GM21381 (cell line): ENCODE data around the gene INCA1.

ENCODE experiments used
- ATAC-seq: cut with Tn5 transposase; IDR thresholded peaks from one replicate; pipeline ENCODE4 v1.9.1; 2021; ENCODE audit warnings: mild to moderate bottlenecking, moderate library complexity; ENCODE audit not compliant: unreplicated experiment

INCA1 gene

DNA sequence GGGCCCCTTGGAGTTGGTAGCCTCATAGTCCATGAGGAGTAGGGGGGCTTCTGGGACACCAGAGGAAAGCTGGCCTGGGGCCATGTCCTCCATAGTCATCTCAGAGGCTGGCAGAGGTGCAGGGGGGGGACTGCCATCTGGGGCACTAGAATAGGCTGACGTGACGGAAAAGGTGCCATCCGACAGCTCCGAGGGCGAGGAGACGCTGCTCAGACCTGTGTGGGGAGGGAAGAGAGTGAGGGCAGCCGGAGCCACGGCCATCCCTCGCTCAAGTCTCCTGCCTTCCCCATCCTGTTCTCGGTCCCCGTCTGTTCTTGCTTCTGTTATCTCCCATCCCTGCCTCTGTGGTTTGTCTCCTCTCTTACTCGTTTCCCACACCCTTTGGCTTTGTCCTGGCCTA lies 25.0 kb downstream of the INCA1 start:
- ATAC-seq: no peak

DNA sequence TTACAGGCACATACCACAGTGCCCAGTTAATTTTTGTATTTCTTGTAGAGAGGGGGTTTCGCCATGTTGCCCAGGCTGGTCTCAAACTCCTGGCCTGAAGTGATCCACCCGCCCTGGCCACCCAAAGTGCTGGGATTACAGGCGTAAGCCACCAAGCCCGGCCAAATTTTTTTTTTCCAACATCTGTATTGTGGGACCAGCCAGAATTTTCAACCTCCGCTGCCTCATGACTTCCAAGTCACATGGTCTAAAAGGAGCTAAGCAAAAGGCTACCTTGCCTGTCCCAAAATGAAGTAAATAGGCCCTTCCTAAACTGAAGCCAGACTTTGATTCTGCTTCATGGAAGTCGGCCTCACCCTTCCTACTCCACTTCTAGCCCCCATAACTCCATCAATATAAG lies 25.5 kb downstream of the INCA1 start:
- no peak for ATAC-seq

DNA sequence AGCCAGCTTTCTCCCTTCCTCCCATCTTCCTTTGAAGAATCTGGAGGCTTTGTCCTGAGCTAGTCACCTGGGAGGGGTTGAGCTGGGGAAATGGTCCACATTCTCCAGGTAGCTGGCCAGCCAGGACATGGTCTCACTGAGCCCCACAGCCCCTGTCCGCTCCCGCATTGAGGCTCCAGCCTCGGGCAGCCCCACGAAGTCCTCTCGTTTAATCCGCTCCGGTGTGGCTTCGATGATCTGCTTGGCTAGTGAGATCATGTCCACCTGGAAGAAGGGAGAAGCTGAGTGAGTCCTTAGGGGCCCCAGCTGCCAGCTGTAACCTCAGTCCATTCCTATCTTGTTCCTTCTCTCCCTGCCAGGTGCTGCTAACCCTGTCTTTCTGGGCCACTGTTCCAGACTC lies 27.0 kb downstream of the INCA1 start:
- ATAC-seq: no peak

DNA sequence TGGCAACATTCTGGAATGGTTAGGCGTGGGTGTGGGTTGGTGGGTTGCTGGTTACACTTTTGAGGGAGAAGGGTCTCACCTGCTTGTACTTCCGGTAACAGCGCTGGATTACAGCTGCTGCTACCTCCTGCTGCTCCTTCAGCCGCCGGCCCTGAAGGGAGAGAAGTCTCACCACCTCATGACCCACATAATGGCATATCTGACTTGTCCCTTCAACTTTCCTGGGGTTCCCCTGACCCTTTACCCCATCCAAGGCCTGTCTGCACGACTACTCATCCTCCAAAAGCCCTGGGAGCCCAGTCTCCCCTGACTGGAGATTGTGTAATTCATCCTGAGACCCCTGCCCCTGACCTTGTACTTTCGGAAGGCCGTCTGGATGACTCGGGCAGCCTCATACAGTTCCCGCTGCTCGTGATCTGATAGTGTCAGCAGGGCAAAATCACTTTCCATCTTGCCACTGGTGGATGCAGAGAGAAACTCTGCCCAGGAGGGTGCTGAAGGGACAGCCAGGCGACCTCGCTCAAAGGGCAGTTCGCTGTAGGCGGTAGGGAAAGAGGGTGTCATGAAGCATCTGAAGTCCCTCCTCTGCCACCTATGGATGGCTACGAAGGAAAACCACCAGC lies 27.7 kb downstream of the INCA1 start:
- no peak for ATAC-seq

DNA sequence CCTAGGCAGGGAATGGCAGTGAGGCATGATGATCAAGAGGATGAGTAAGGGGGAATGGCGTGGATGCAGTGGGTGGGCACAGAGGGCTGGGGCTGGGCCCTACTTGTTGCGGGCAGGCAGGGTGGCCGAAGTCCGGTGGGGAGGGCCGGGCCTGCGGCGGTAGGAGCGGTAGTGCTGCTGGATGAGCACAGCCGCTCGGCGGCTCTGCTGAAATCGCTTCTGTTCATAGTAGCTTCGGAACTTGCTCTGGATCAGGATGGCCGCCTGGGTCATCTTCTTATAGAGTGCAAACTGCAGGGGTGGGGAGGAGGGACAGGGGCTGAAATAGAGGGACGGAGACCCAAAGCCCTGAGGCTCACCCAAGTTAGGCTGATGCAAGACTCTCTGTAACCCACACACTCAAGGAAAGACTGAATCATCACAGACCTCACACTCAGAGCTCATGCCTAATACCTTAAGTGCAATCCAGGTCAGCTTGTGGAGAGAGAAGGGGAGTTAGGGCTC lies 28.2 kb downstream of the INCA1 start:
- ATAC-seq: no peak

DNA sequence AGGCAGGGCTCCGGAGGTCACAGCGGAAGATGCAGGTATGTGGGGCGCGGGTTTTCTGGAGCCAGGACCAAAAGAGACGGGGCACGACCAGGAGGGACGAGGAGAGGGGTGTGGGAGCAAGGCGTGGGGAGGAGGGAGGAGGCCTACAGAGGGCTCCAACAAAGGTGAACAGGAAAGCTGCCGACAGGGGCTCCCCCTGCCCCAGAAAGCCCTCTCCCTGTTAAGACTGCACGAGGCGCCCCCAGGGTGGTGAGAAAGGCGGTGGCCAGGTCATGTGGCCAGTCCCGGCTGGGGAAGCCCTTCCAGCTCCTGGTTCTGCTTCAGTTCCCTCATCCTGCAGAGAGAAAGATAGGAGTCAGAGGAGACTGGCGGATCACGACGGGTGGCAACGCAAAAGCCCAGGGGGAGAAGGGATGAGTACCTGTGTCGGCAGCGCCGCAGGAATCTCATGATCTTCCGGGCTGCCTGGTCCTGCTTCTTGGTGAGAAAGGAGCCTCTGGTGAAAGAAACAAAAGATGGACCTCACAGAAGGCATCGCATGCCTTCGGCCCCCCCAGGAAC lies 28.8 kb downstream of the INCA1 start:
- no peak for ATAC-seq

DNA sequence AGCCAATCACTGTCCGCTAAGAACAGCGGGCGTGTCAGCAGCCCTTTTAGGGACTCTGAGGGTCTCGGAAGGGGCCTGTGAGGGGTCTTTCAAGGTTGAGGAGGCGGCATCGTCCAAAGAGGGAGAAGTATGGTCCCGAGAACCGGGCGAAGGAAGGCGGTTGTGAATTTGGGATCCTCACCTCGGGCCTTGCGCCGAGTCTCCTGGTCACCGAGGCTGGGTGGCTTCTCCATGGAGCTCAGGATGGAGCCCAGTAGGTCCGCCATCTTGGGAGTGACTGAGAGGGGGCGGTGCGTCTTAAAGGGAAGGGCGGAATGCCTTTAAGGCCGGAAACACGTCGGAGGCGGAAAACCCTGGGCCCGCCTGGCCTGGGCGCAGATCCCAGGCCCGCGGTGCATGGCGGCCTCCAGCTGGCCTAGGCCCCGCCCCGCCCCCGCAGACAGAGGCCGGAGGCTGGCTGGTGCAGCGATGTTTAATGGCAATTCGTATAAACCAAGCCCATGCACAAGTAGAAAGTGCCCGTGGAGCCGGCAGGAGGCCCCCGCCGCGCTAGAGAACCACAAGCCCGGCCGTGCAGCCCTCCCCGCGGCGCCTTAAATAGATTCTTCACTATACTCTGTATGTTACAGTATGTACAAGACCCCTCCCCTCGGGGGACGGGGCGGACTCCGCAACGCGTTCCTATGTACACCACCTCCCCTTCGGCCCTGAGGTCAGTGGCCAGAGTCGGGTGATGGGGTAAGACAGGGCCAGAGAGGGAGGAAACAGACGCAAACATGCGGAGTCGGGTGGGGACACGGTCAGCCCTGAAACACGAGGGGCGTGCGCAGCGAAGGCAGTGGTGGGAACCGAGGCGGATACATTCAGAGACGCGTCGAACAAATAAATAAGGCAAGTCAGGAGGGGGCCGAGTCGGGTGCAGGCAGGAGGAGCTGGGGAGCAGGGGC lies 29.5 kb downstream of the INCA1 start, which contains the start of gene SPAG7:
SPAG7 (minus strand) TSS at position 279 of the 947 bp plus-strand sequence; CDS start at position 266, 13 bp downstream.
- peak; percentile 61 for ATAC-seq

DNA sequence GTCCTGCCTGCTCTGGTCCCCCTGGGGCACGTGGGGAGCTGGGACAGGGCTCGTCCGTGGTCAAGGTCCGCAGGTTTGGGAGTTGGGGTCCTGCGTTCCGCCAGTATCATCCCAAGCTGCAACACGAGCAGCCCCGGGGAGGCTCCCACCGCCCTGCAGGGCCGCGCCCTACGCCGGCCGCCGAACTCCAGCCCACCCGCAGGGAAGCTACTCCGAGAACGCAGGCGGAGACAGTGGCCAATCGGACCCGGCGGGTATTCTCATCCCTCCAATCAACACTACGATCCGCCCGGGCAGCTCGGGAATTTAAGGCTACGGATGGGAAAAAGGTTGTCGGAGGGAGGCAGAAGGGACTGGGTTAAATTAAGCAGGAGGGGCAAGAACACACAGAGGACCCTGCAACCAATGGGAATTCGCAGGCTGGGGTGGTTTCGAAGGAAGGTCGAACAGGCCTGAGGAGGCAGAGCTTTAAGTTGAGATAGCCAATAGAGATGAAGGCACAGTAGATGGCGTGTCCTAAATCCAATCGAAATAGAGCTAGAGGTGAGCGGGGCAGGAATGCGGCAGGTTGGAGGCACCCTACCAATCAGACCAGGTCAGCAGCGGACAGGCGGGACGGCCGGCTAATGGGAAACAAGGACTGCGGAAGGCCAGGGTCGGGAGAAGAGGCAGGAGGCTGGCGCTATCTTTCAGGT lies 30.3 kb downstream of the INCA1 start:
- peak; percentile 73 for ATAC-seq

DNA sequence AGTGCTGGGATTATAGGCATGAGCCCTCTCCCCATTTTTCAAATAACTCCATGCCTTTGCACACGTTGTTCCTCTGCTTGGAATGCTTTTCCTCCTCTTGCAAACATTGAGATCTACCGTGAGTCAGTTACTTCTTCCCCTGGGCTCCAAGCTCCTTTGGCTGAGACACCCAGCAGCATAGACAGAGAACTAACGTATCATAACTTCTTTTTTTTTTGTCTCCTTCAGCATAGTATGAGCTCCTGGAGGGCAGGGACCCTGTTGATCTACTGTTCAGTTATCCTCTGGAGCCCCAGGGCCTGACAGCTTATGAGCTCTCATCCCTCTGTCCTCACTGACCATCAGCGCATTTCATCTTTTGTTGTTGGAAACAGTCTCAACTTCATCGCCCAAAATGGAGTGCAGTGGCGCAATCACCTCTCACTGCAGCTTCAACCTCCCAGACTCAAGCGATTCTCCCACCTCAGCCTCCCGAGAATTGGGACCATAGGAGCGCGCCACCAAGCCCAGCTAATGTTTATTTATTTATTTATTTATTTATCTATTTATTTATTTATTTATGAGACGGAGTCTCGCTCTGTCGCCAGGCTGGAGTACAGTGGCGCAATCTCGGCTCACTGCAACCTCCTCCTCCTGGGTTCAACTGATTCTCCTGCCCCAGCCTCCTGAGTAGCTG lies 31.9 kb downstream of the INCA1 start:
- no peak for ATAC-seq

DNA sequence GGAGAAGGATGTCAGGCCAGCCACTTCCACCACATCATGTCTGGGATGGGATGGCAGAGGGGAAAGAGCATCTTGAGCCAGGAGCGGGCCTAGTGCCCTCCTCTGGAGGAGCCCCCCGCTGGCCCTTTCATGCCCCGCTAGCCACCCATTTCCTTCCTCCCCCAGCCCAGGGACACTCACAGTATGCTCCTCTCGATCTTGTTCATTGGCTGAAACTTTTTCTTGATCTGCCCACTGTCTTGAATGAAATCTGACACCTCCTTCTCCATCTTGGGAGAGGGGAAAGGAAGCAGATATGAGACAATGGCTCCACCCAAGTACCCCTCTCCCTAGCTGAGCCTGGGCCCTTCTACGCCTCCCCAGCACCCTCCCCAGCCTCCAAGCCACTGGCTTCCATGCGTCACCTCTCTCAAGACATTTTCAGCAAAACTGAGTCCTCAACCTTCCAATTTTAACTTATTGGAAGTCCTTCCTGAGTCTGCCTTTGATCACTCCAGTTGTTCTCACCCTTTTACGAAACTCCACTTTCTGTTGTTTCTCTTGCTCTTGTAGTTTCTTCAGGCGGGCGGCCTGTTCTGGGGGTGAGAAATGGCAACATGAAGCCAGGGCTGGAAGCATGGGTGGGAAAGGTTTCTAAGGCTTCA lies 36.9 kb downstream of the INCA1 start:
- ATAC-seq: no peak

DNA sequence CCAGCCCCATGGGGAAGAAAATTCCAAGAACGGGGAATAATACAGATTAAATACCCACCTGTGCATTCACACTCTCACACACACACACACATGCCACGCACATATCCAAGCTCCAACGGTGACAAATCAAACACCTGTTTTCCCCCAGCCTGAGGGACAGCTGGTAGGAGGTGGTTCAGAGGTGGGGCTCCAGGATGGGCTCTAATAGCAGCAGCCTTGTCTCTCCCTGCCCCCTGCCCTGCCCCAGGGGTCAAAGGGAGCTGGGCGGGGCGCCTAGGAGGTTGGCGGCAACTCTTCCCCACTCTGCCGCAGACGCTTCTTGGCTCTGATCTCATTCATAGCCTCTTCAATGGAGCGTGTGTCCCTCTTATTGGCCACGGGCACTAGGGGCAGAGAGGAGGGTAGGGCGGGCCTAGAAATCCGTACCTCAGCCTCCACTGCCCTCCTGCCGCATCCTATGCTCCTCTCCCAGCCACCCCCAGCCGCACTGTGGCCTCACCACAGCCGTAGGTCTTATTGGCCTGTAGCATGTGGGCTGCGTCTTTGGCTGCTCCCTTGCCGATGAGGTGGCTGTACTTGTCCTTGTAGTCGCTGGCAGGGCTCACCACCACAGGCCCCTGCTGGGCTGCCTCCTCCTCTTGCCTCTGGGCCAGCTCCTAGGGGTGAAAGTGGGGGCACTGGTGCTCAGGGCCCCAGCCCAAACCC lies 37.9 kb downstream of the INCA1 start:
- no peak for ATAC-seq

DNA sequence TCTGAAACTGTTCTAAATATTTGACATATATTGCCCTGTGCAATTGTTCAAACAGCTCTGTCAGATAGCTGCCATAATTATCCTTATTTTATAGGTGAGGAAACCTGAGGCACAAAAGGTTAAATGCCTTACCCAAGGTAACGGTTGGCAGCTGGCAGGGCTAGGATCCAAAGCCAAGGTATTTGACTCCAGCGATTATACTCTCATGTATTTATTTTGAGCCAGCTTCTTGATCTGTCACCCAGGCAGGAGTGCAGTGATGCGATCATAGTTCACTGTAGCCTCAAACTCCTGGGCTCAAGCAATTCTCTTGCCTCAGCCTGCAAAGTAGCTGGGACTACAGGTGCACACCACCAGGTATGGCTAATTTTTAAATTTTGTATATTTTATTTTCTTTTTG lies 39.2 kb downstream of the INCA1 start:
- ATAC-seq: no peak

DNA sequence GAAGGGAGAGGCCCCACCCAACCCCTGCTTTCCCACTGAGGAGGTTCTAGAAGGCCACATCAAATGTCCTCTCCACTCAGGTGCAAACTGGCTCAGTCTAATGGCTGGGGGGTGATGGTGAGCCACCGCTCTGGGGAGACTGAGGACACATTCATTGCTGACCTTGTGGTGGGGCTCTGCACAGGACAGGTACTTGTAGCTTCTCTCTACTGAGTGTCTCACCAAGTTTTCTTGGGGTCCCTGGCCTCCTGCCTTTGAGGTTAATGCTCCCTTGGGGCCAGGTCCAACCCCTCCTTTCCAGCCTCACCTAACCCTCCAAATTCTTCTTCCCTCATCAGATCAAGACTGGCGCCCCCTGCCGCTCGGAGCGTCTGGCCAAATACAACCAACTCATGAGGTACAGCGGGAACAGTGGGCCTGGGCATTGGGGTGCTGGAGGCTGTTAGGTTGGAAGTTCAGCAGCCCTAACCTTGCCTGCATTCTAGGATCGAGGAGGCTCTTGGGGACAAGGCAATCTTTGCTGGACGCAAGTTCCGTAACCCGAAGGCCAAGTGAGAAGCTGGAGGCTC lies 40.7 kb downstream of the INCA1 start:
- ATAC-seq: no peak

DNA sequence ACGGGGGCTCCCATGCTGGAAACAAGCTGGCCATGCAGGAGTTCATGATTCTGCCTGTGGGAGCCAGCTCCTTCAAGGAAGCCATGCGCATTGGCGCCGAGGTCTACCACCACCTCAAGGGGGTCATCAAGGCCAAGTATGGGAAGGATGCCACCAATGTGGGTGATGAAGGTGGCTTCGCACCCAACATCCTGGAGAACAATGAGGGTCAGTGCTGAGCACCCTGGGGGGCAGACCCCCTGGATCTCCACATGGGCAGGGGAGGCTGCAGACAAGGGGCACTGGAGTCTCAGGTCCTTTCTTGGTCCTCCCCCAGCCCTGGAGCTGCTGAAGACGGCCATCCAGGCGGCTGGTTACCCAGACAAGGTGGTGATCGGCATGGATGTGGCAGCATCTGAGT lies 42.2 kb downstream of the INCA1 start:
- no peak for ATAC-seq

DNA sequence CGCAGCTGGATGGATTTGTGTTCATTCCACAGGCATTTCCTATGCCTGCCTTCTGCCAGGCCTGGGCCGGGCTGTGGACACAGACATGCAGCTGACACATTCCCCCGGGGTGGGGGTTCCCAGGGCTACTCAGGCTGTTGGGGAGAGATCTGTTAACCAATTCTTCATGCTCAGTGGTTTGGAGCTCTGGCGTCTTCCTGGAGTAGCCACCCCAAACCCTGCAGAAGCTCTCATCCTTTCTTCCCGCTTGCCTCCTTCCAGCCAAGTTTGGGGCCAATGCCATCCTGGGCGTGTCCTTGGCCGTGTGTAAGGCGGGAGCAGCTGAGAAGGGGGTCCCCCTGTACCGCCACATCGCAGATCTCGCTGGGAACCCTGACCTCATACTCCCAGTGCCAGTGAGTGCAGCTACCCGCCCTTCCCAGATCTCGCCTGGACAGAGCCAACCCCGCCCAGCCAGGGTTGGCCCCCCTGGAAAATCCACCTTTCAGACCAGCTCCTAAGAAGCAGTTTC lies 43.8 kb downstream of the INCA1 start:
- no peak for ATAC-seq

DNA sequence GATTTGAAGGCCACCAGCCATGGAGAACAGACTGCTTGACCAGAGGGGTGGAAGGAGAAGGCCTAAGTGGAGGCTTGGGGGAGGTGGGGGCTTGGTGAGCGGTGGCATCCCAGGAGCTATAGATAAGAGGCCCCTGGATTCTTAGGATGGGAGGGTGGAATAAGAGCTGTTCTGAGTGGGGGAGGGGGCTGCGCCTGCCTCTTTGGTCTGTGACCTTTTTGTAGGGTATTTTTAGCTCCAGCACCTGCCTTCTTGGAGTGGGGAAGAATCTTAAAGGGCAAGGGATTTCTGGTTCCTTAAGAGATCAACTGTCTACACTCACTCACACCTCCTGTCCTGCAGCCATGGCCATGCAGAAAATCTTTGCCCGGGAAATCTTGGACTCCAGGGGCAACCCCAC lies 45.8 kb downstream of the INCA1 start:
- no peak for ATAC-seq

DNA sequence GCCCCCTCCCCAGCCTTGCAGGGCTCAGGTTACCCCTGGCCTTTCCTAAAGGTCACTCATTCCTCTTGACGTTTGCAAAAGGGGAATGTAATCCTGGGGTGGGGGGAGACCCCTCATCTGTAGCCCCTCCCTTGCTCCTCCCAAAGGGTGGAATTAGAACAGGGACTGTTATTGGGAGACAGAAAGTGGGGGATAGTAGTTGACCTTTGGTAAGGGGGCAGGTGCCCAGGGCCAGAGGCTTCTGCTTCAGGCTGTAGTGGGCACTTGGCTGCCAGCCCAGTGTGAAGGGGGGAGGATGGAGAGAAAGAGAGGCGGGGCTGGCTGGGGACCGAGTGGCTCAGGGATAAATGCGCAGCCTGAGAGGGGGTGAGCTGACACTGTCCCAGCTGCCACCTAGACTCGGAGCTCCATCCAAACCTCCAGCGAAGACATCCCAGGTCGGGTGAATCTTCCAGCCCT lies 46.5 kb downstream of the INCA1 start, which contains the start of gene ENO3:
ENO3 (plus strand) TSS at position 374 of the 459 bp plus-strand sequence. CDS start 711 bp downstream, outside the sequence.
- ATAC-seq: no peak

DNA sequence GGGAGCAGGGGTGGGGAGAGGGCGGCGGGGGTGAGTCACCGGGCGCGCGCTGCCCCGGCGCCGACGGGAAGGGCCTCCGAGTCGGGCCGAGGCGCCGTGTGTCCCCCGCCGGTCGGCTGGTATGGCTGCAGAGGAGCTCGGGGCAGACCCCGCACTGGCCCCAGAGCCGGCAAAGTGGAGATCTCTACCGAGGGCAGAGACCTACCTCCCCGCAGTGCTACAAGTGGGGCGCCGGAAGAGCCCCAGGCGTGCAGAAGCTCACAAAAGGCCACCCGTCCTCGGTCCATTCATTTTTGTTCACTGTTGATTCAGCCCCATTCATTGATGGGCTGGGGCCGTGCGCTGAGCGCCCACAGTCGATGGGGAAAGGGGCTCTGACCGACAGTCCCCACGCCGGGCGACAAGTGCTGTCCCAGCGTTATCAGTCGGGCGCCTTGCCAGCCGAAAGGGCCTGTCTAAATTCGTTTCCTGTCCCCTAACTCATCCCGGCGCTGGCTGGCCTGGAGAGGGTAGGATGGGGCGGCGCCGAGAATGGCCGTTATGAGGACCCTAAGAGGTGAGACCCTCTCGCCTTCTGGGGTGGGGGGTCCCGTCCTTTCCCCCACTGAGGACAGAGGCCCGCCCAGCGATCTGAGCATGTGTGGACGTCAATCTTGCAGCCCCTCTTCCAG lies 47.1 kb downstream of the INCA1 start:
- no peak for ATAC-seq
